HG03571 (cell line): ENCODE results near the gene GCLC.

Source experiments
- ATAC-seq: cut with Tn5 transposase; IDR thresholded peaks from one replicate; pipeline ENCODE4 v1.9.1; 2021; ENCODE audit not compliant: unreplicated experiment

Gene GCLC

GRCh38 chr6:53527249-53527765 is 17.6 kb downstream of the GCLC start:
- ATAC-seq, result no peak

DNA sequence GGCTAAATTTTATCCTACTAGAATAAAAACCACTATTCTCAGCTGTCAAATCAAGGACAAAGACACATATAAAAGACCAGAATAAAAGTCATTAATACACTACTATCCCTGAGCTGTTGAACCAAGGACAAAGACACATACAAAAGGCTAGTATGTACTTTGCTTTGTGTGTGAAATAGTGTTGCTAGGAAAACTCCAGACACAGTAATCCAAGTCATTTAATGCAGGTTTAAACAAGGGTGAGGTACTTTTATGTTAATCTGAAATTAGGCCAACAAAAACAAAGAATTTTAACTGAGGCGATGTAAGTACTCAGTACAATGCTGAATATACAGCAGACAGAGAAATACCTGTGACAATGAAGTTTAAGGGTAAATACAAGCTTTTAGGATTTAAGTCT is 18.9 kb downstream of the GCLC start:
- no peak for ATAC-seq

DNA sequence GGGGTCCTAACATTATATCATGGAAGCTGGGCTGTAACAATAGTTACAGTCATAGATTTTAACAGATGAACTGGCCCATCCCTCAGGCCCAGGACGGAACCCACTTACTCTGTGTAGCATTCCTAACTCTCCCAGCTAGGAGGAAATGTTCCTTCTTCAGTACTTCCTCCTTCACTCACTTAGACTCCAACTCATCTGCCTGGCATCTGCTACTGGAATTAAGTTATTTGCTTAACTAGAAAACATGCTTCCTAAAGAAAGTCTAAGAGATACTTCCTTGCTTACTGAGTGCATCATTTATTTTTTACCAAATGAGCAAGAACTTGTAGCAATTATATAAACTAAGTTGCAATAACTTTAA is 20.5 kb downstream of the GCLC start:
- ATAC-seq, result no peak

- no peak for ATAC-seq
Measured at GRCh38 chr6:53523511-53524454, 21.1 kb downstream of the GCLC start.

DNA sequence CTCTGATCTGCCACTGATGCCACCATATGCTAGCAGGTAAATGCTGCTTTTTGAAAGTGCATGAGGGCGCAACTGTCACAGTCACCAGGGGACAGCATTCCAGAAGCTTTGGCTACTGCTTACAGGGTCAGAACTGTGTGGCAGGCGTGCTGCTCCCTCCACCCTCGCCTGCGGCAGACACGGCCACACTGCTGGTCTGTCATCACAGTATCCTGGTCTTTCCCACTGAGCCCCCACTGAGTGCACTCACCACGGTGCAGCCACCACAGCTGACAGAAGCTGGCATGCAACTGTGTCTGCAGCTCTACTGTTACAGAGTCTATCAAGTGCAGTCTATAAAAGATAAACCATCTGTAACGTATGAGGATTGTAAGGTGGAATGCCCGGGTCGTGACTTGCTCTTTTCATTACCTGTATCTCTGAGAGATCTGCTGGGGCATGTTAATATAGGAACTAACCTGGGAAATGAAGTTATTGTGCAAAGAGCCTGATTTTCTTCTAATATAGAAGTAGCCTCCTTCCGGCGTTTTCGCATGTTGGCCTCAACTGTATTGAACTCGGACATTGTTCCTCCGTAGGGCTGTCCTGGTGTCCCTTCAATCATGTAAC is 24.5 kb downstream of the GCLC start:
- no peak for ATAC-seq

- no peak for ATAC-seq
Measured at GRCh38 chr6:53518862-53519261, 26.0 kb downstream of the GCLC start.

DNA sequence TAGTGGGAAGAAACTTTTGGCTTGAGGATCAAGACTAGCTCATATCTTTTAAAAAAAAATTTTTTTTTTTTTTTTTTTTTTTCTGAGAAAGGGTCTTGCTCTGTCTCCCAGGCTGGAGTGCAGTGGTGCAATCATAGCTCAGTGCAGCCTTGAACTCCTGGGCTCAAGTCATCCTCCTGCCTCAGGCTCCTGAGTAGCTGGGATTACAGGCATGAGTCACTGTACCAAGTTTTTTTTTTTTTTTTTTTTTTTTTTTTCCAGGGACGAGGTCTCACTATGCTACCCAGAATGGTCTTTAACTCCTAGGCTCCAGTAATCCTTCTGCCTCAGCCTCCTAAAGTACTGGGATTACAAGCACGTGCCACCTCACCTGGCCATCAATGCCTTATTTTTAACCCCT is 27.9 kb downstream of the GCLC start:
- no peak for ATAC-seq

- ATAC-seq, result no peak
Measured at GRCh38 chr6:53514677-53515076, 30.2 kb downstream of the GCLC start.

- ATAC-seq, result no peak
Measured at GRCh38 chr6:53513519-53513966, 31.4 kb downstream of the GCLC start.

DNA sequence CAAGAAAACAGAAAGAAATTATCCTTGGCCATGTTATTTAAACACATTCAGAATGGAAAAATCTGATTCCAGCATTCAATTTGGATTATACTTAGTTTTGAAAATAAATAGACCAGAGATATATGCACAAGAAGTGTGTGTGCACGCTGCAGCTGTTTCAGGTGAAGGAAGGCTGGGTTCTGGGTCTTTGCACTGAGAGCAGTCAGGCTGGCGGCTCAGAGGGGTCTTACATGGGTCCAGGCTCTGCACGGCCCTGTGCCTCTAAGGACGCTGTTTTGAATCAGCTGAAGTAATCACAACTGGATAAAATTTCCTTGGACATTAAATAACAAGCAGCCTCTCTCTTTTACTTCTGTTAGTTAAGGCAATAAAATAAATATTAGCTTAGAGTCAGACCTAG is 31.8 kb downstream of the GCLC start:
- ATAC-seq, result no peak

- no peak for ATAC-seq
Measured at GRCh38 chr6:53512626-53513025, 32.3 kb downstream of the GCLC start.

DNA sequence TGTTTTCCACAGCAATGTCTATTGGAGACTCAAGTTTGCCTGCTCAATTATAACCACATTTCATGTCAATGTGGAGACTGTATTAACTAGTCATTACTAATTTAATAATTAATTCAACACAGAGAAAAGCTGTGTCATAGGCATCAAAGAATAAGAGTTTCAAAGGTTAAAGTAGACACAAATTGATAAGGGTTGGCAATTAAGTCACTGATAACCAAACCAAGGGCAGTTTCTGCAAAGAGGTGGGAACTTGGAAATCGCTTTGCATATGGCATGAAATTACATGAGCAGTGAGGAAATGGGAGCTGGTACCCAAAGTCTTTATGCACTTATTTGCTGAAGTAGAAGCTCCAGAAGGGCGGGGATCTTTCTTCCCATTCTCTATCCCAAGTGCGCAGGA is 34.2 kb downstream of the GCLC start:
- ATAC-seq, result no peak

DNA sequence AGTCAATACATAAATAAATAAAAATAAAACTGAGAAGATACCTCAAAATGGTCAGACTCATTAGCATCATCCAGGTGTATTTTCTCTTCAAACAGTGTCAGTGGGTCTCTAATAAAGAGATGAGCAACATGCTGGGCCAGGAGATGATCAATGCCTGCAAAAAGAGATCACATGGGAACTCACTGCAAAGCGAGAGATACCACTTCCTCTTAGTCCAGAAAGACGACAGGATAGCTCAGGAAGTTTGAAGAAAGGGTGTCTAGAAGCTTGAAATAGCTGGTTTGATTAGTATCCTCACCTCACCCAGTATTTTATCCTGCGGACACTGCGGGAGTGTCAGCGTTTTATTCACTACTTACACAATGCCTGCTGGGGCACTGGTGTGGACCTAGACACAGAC is 38.0 kb downstream of the GCLC start:
- no peak for ATAC-seq

GRCh38 chr6:53504512-53504911 is 40.4 kb downstream of the GCLC start:
- ATAC-seq, result no peak

DNA sequence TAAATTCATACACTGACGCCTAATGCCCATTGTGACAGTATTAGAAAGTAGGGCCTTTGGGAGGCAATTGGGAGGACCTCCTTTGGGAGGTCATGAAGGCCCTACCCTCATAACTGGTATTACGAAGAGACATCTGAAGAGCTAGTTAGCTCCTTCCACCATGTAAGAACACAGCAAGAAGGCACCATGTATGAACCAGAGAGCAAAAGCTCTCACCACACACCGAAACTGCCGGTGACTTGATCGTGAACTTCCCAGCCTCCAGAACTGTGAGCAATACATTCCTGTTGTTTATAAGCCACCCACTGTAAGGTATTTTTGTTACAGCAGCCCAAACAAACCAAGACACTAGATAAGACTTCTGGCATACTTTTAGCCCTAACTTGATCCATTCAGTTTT is 41.8 kb downstream of the GCLC start:
- no peak for ATAC-seq

DNA sequence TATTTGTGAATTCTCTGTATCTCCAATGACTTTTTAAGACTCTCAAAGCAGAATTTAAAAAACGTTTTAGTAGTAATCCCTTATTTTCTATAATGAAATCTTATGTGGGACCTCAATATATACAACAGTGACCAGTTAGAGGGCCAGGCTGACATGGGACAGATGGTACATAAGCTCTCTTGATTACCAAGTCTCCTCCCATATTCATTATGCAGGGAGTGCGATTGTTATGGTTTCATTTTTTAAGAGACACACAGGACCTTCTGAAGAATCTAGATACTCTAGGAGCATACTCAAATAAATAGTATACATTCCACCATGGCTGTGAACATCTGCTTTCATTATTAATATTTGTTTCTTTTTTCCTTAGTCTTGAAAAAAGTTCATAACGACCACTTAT is 43.5 kb downstream of the GCLC start:
- ATAC-seq, result no peak

GRCh38 chr6:53500095-53500494 is 44.8 kb downstream of the GCLC start:
- ATAC-seq, result no peak

DNA sequence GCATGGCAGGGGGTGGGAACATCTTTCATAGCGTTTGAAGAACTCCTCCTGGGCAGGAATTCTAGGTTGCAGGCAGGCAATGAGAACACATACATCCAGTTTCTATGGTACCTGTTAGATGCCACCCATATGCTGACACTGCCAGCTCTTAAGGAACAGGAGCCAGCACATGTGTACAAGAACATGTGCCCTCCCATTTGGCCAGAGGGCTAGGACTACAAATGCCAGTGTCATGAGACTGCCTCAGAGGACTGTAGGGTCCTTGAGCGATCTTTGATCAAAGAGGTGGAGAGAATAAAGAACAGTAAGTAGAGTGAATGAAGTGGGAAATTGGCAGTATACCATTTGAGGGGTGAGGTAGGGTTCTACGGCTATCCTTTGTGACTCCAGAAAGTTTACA is 45.8 kb downstream of the GCLC start:
- no peak for ATAC-seq

GRCh38 chr6:53498649-53499048 is 46.3 kb downstream of the GCLC start:
- ATAC-seq, result no peak

- no peak for ATAC-seq
Measured at GRCh38 chr6:53497905-53498304, 47.0 kb downstream of the GCLC start.

DNA sequence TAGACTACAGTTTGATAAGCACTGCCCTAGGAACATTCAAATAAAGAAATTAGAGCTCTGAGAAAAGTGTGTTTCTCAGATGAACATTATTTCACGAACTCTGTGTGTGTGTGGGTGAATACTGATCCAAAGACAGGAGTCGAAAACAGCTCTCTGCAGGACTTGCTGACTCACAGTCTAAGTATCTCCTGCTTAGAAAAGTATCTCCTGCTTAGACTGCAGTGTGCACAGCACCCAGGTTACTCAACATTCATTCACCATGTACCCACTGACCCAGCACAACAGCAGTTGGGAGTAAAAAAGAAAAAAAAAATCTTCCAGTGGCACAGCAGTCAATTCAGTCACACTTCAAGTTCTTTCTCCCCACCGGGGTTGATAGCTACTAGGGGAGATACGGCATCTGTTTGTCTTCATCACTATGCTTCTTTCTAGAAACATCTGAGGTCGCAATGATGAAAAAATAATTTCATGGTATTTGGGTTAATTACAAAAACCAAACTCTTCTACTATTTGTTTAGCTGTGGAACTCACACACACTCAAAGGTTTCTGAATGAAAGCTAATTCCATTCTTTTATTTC is 48.0 kb downstream of the GCLC start:
- no peak for ATAC-seq
